ENCODE data around the gene UQCC2.

GRCh38 chr6:33717934-33718455, 6.5 kb upstream of the UQCC2 start:
- no peak for TF ChIP-seq POLR2AphosphoS5 (IDR thresholded peaks at IDR 0.05; ENCODE audit: low read depth, low read length)
- TF ChIP-seq TAF1 (IDR thresholded peaks at IDR 0.05; ENCODE audit: borderline replicate concordance, insufficient read depth, low read length), result no peak
- TF ChIP-seq SIN3A (IDR thresholded peaks at IDR 0.05; ENCODE audit: borderline replicate concordance, insufficient read depth, low read length), result no peak
- no peak for TF ChIP-seq REST (IDR thresholded peaks at IDR 0.05; ENCODE audit: insufficient read depth in 1 of 2, low read depth in 2 of 2, low read length in 2 of 2)
- TF ChIP-seq FOXP2 (optimal IDR thresholded peaks at IDR 0.05; ENCODE audit: borderline replicate concordance, extremely low read depth, extremely low read length, insufficient read depth), result no peak
